GM23248 (cell line): ENCODE data around the gene PIAS1. TPM values are rescaled to one million over a fixed set of nuclear protein-coding genes. Genes with fewer than 3 reads are reported as not detected.

Source experiments
- DNase-seq: peaks from one replicate; pipeline ENCODE4 v3.0.0-alpha.2; 2015
- H2AFZ ChIP-seq: fragments of 200-600 bp; sonication (generic); 2 replicates; pipeline ENCODE4 v1.6.1; 2016; ENCODE audit warnings: antibody characterized with exemption
- H3F3A ChIP-seq: fragments of 200-600 bp; sonication (generic); 2 replicates; pipeline ENCODE4 v1.6.1; 2016; ENCODE audit warnings: mild to moderate bottlenecking, antibody characterized with exemption, mixed run types; ENCODE audit not compliant: insufficient read depth
- H3K27ac ChIP-seq: fragments of 200-600 bp; sonication (generic); 2 replicates; pipeline ENCODE4 v1.5.1; 2016; ENCODE audit warnings: mild to moderate bottlenecking
- H3K27me3 ChIP-seq: fragments of 200-600 bp; sonication (generic); replicated peaks from 2 replicates; pipeline ENCODE4 v1.6.1; 2016; ENCODE audit warnings: mild to moderate bottlenecking; ENCODE audit not compliant: insufficient read depth
- H3K36me3 ChIP-seq: fragments of 200-600 bp; sonication (generic); 2 replicates; pipeline ENCODE4 v1.6.1; 2016; ENCODE audit warnings: low read depth, mild to moderate bottlenecking
- H3K4me1 ChIP-seq: fragments of 200-600 bp; sonication (generic); 2 replicates; pipeline ENCODE4 v1.6.1; 2016; ENCODE audit warnings: mild to moderate bottlenecking; ENCODE audit not compliant: insufficient read depth
- H3K4me2 ChIP-seq: fragments of 200-600 bp; sonication (generic); one replicate; pipeline ENCODE4 v1.6.1; 2016; ENCODE audit warnings: mild to moderate bottlenecking; ENCODE audit not compliant: unreplicated experiment
- H3K4me3 ChIP-seq: fragments of 200-600 bp; sonication (generic); 2 replicates; pipeline ENCODE4 v1.5.1; 2016; ENCODE audit warnings: mild to moderate bottlenecking
- H3K79me2 ChIP-seq: fragments of 200-600 bp; sonication (generic); 2 replicates; pipeline ENCODE4 v1.6.1; 2016; ENCODE audit warnings: mild to moderate bottlenecking; ENCODE audit not compliant: insufficient read depth
- H3K9ac ChIP-seq: fragments of 200-600 bp; sonication (generic); 2 replicates; pipeline ENCODE4 v1.6.1; 2016; ENCODE audit warnings: mild to moderate bottlenecking
- H3K9me2 ChIP-seq: fragments of 200-600 bp; sonication (generic); 2 replicates; pipeline ENCODE4 v1.6.1; 2016; ENCODE audit warnings: mixed run types, mild to moderate bottlenecking, moderate library complexity; ENCODE audit not compliant: insufficient read depth
- H3K9me3 ChIP-seq: fragments of 200-600 bp; sonication (generic); one replicate; pipeline ENCODE4 v1.6.1; 2017; ENCODE audit warnings: low read depth
- H4K20me1 ChIP-seq: fragments of 200-600 bp; sonication (generic); 2 replicates; pipeline ENCODE4 v1.6.0; 2016; ENCODE audit not compliant: insufficient read depth
- EZH2 ChIP-seq: fragments of 200-600 bp; sonication (generic); IDR thresholded peaks from 2 replicates; pipeline ENCODE4 v1.6.1; 2018; ENCODE audit warnings: antibody characterized with exemption, mild to moderate bottlenecking; ENCODE audit not compliant: insufficient read depth, poor library complexity, severe bottlenecking
- EZH2phosphoT487 ChIP-seq: fragments of 200-600 bp; sonication (generic); IDR thresholded peaks from 2 replicates; pipeline ENCODE4 v1.6.1; 2018; ENCODE audit warnings: antibody characterized with exemption, moderate library complexity, mild to moderate bottlenecking, low read depth; ENCODE audit not compliant: insufficient read depth
- WGBS, 2 experiments: methylation state at CpG; one replicate each; pipeline ENCODE4 v1.1.6; 2015 to 2017; ENCODE audit warnings: low lambda C conversion rate in 2 of 2, low coverage in 1 of 2; ENCODE audit errors: missing lambda C conversion rate in 2 of 2; 5-methylcytosine and 5-hydroxymethylcytosine counted together
- in situ Hi-C: fragments of 300-500 bp; cut with MboI; formaldehyde crosslinking; loops from 2 replicates; pipeline ENCODE4 v1.15.0; 2020
- polyA plus RNA-seq: library from polyadenylated mRNA; unstranded; fragments of >200 nt; fragmentation: Nextera tagmentation; extraction: Ambion mirVana; gene quantifications from 2 replicates; pipeline ENCODE4 v1.2.1, GENCODE V29; 2016
- total RNA-seq: library from RNA; depleted of rRNA; stranded (reverse); fragments of >200 nt; shearing (Covaris generic); gene quantifications from 2 replicates; pipeline ENCODE4 v1.2.3, GENCODE V29; 2014

PIAS1 gene
- total and polyA plus RNA-seq, 2 experiments from 2014 or later, result 14.8 to 34.4 TPM

GRCh38 chr15:68038246-68038645, 15.9 kb upstream of the PIAS1 start:
- no peak overlapping the region for H2AFZ ChIP-seq
- in situ Hi-C loops, result no loop called here

DNA sequence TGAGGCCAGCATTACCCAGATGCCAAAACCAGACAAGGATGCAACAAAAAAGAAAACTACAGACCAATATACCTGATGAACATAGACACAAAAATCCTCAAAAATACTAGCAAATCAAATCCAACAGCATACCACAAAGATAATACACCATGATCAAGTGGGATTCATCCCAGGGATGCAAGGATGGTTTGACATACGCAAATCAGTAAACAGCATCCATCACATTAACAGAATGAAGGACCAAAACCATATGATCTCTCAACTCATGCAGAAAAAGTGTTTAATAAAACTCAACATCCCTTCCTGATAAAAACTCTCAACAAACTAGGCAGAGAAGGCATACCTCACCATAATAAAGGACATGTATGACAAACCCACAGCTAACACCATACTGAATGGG, 14.0 kb upstream of the PIAS1 start:
- H3K27me3 ChIP-seq, result peaks cover 28% of the 10 kb centered on the region
- TF ChIP-seq EZH2phosphoT487, result no peak
- no peak for TF ChIP-seq EZH2
- H3K9me2 ChIP-seq, result no peaks in the 10 kb centered on the region
- 37 to 63% methylated on average over 1 of the region's 1 CpG for WGBS, 2 experiments
- no peaks in the 10 kb centered on the region for H3F3A ChIP-seq
- no peak overlapping the region for H2AFZ ChIP-seq
- H3K9ac ChIP-seq, result no peak overlapping the region
- H3K9me3 ChIP-seq, result no peaks in the 10 kb centered on the region
- H3K27ac ChIP-seq, result no peak overlapping the region
- H3K4me1 ChIP-seq, result no peaks in the 10 kb centered on the region
- no peaks in the 10 kb centered on the region for H4K20me1 ChIP-seq
- H3K36me3 ChIP-seq, result no peaks in the 10 kb centered on the region
- in situ Hi-C loops, result no loop called here
- no peak overlapping the region for H3K4me3 ChIP-seq
- no peak for DNase-seq
- no peak overlapping the region for H3K4me2 ChIP-seq
- no peaks in the 10 kb centered on the region for H3K79me2 ChIP-seq

More at GRCh38 chr15:68038246-68038645, 15.9 kb upstream of the PIAS1 start:
- Histone ChIP-seq H3K4me1 (no peaks in the 10 kb centered on the region), H3K9ac (no peak overlapping the region), H4K20me1 (no peaks in the 10 kb centered on the region), H3F3A (no peaks in the 10 kb centered on the region), H3K27ac (no peak overlapping the region), H3K27me3 (peaks cover 34% of the 10 kb centered on the region), H3K4me2 (no peak overlapping the region), H3K36me3 (no peaks in the 10 kb centered on the region), H3K4me3 (no peak overlapping the region), H3K9me3 (no peaks in the 10 kb centered on the region), H3K9me2 (no peaks in the 10 kb centered on the region), H3K79me2 (no peaks in the 10 kb centered on the region)
- no peak for DNase-seq
- WGBS, 2 experiments, result 57 to 71% methylated on average over 2 of the region's 2 CpGs
- TF ChIP-seq EZH2, result no peak
- TF ChIP-seq EZH2phosphoT487, result no peak

- Histone ChIP-seq H3K27me3 (peaks cover 25% of the 10 kb centered on the region), H3K9me3 (no peaks in the 10 kb centered on the region), H2AFZ (no peak overlapping the region), H3K79me2 (no peaks in the 10 kb centered on the region), H3K4me1 (no peaks in the 10 kb centered on the region), H3K27ac (no peak overlapping the region), H3K4me2 (no peak overlapping the region), H4K20me1 (no peaks in the 10 kb centered on the region), H3K4me3 (no peak overlapping the region), H3K9ac (no peak overlapping the region), H3K36me3 (no peaks in the 10 kb centered on the region), H3K9me2 (no peaks in the 10 kb centered on the region), H3F3A (no peaks in the 10 kb centered on the region)
- in situ Hi-C loops, result no loop called here
- no peak for DNase-seq
- WGBS, 2 experiments, result 56 to 60% methylated on average over 5 of the region's 5 CpGs
- TF ChIP-seq EZH2 (no peak), EZH2phosphoT487 (no peak)
Observed at GRCh38 chr15:68042156-68042854, 11.8 kb upstream of the PIAS1 start.

DNA sequence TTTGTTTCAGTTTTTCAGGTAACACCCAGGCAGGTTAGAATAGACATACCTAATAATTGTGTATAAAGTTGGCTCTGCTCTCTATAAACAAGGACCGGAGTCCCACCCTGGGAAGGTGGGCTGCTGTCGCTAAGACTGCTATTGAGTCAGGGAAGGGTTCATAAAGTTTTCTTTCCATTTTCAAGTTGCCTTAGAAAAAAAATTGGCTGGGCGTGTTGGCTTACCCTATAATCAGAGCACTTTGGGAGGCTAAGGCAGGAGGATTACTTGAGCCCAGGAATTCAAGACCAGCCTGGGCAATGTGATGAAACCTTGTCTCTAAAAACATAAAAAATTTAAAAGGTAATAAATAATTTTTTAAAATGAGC, 11.3 kb upstream of the PIAS1 start:
- 79 to 89% methylated on average over 3 of the region's 3 CpGs for WGBS, 2 experiments
- no peak overlapping the region for H3K27ac ChIP-seq
- no peaks in the 10 kb centered on the region for H3K4me1 ChIP-seq
- H3F3A ChIP-seq, result no peaks in the 10 kb centered on the region
- H3K9ac ChIP-seq, result no peak overlapping the region
- no peak overlapping the region for H2AFZ ChIP-seq
- H3K79me2 ChIP-seq, result no peaks in the 10 kb centered on the region
- TF ChIP-seq EZH2, result no peak
- TF ChIP-seq EZH2phosphoT487, result no peak
- H3K36me3 ChIP-seq, result no peaks in the 10 kb centered on the region
- peaks cover 24% of the 10 kb centered on the region for H3K27me3 ChIP-seq
- no peaks in the 10 kb centered on the region for H3K9me2 ChIP-seq
- in situ Hi-C loops, result no loop called here
- H3K4me3 ChIP-seq, result no peak overlapping the region
- H3K4me2 ChIP-seq, result no peak overlapping the region
- no peak for DNase-seq
- no peaks in the 10 kb centered on the region for H4K20me1 ChIP-seq
- H3K9me3 ChIP-seq, result no peaks in the 10 kb centered on the region
